HEK293 (cell line): ENCODE results near the gene CNEP1R1.

ENCODE experiments used
- CTCF ChIA-PET: fragments of 350-600 bp; formaldehyde crosslinking; extraction: SDS; loops from one replicate; lab custom pipeline; 2021; ENCODE audit warnings: antibody characterized with exemption; lab: Yijun Ruan, JAX
- POLR2A ChIA-PET: fragments of 300-600 bp; formaldehyde crosslinking; extraction: SDS; loops from one replicate; lab custom pipeline; 2020; ENCODE audit warnings: antibody characterized with exemption, inconsistent platforms; lab: Yijun Ruan, JAX
- H3K27ac ChIP-seq: fragments of 200-500 bp; sonication (Bioruptor generic); 2 replicates; pipeline ENCODE4 v1.5.1; 2014; ENCODE audit warnings: low read depth, low read length, control low read depth, inconsistent platforms; ENCODE audit errors: extremely low read depth
- H3K36me3 ChIP-seq, 2 experiments: fragments of 200-500 bp in 1 of 2; sonication (Bioruptor generic) in 1 of 2; 1 replicate in 1 of 2; 2 replicates in 1 of 2; pipeline ENCODE4 v1.5.1; 2014 to 2017; ENCODE audit warnings: inconsistent platforms in 2 of 2, low read length in 2 of 2; ENCODE audit not compliant: control insufficient read depth in 2 of 2, insufficient read depth in 1 of 2
- H3K4me1 ChIP-seq: fragments of 200-500 bp; sonication (Bioruptor generic); 2 replicates; pipeline ENCODE4 v1.5.1; 2014; ENCODE audit warnings: mild to moderate bottlenecking, low read length, inconsistent platforms; ENCODE audit not compliant: control insufficient read depth, insufficient read depth
- H3K4me3 ChIP-seq: 2 replicates; pipeline ENCODE4 v1.5.1; 2011; ENCODE audit warnings: low read depth, mild to moderate bottlenecking, control low read depth, low read length, moderate library complexity
- H3K9me3 ChIP-seq: fragments of 200-500 bp; sonication (Bioruptor generic); 2 replicates; pipeline ENCODE4 v1.5.1; 2014; ENCODE audit warnings: low read depth, low read length, inconsistent platforms; ENCODE audit not compliant: control insufficient read depth, insufficient read depth
- PRDM1 ChIP-seq: fragments of 450-650 bp; formaldehyde crosslinking; IDR thresholded peaks from 2 replicates; pipeline ENCODE4; 2016; ENCODE audit warnings: missing biosample characterization, missing genetic modification characterization
- REST ChIP-seq: fragments of 450-650 bp; formaldehyde crosslinking; IDR thresholded peaks from 2 replicates; pipeline ENCODE4 v1.5.1; 2016; ENCODE audit warnings: missing biosample characterization, missing genetic modification characterization
- ZBTB6 ChIP-seq: fragments of 450-650 bp; formaldehyde crosslinking; IDR thresholded peaks from 2 replicates; pipeline ENCODE4 v1.5.1; 2017; ENCODE audit warnings: missing biosample characterization, missing genetic modification characterization
- ZNF133 ChIP-seq: fragments of 450-650 bp; formaldehyde crosslinking; IDR thresholded peaks from 2 replicates; pipeline ENCODE4 v1.5.1; 2016; ENCODE audit warnings: missing biosample characterization, missing genetic modification characterization
- ZNF16 ChIP-seq: fragments of 450-650 bp; formaldehyde crosslinking; IDR thresholded peaks from 2 replicates; pipeline ENCODE4 v1.5.1; 2016; ENCODE audit warnings: low read depth, missing biosample characterization, missing genetic modification characterization
- ZNF211 ChIP-seq: fragments of 450-650 bp; formaldehyde crosslinking; IDR thresholded peaks from 2 replicates; pipeline ENCODE4 v1.5.1; 2016; ENCODE audit warnings: low read depth, missing biosample characterization, missing genetic modification characterization
- ZNF221 ChIP-seq: fragments of 450-650 bp; formaldehyde crosslinking; IDR thresholded peaks from 2 replicates; pipeline ENCODE4 v1.5.1; 2017; ENCODE audit warnings: missing biosample characterization, missing genetic modification characterization, borderline replicate concordance
- ZNF335 ChIP-seq: fragments of 450-650 bp; formaldehyde crosslinking; conservative IDR thresholded peaks from 2 replicates; pipeline ENCODE4 v1.5.1; 2016; ENCODE audit warnings: missing biosample characterization, missing genetic modification characterization
- ZNF596 ChIP-seq: fragments of 450-650 bp; IDR thresholded peaks from 2 replicates; pipeline ENCODE4 v1.5.0; 2018; ENCODE audit warnings: missing biosample characterization, mild to moderate bottlenecking, missing genetic modification characterization, moderate library complexity
- ZNF626 ChIP-seq: fragments of 450-650 bp; sonication (Bioruptor Pico); formaldehyde crosslinking; IDR thresholded peaks from 2 replicates; pipeline ENCODE4 v1.5.1; 2018; ENCODE audit warnings: missing biosample characterization, missing genetic modification characterization, inconsistent platforms
- TF ChIP-seq, protein P1 (sequence below): fragments of 450-650 bp; formaldehyde crosslinking; IDR thresholded peaks from 2 replicates; pipeline ENCODE4 v1.5.1; 2017; ENCODE audit warnings: missing biosample characterization, missing genetic modification characterization
- TF ChIP-seq, protein P2 (sequence below): fragments of 450-650 bp; formaldehyde crosslinking; IDR thresholded peaks from 2 replicates; pipeline ENCODE4 v1.5.1; 2016; ENCODE audit warnings: missing biosample characterization, missing genetic modification characterization

The CNEP1R1 gene

DNA sequence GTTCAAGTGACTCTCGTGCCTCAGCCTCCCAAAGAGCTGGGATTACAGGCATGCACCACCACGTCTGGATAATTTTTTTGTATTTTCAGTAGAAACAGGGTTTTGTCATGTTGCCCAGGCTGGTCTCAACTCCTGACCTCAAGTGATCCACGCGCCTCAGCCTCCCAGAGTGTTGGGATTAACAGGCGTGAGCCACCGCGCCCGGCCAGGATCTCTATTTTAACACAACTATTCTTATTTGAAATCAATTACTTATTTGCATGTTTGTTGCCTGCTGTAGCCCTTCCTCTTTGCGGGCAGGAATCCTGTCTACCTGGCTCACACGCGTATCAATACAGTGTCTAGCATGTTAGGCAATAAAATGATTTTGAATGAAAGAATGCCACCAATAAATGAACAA is 818 bp upstream of the CNEP1R1 start (continued):
- no peak for TF ChIP-seq REST (tag by site-specific recombination)
- TF ChIP-seq, all 188 proteins: peak for 0

GRCh38 chr16:50025537-50025931 is 509 bp downstream of the CNEP1R1 start:
- peak overlapping the region; percentile 84 for H3K4me3 ChIP-seq
- H3K36me3 ChIP-seq: peaks cover 8 to 20% of the 10 kb centered on the region in 2 experiments
- H3K27ac ChIP-seq: peak overlapping the region; percentile 54; the same call in 1 of the 2 replicates
- no peaks in the 10 kb centered on the region for H3K9me3 ChIP-seq
- peak; percentile 87 for TF ChIP-seq ZNF335 (tag by site-specific recombination)
- 0 out of 2 replicates have a peak, but pooled peaks have one; percentile 20 for TF ChIP-seq PRDM1 (tag by site-specific recombination)
- no peak for TF ChIP-seq ZNF16 (tag by site-specific recombination)
- ChIA-PET CTCF (interaction anchor here (0.6 to 3.4 kb wide), 40 partner anchors 8 to 618 kb away, joined by 3 to 44 read pairs (median 4); no protein-coding TSS in a partner anchor), POLR2A (interaction anchor here (0.7 to 2.1 kb wide), 8 partner anchors 24 to 260 kb away, joined by 3 to 14 read pairs (median 4); partner anchors contain the start of gene HEATR3)
- H3K4me1 ChIP-seq: peaks cover 4% of the 10 kb centered on the region; the same call in 1 of the 2 replicates

- TF ChIP-seq ZNF221 (tag by site-specific recombination): no peak
- TF ChIP-seq ZNF626 (tag by site-specific recombination): no peak
- no peak for TF ChIP-seq ZNF596 (tag by site-specific recombination)
- no peak for TF ChIP-seq ZNF133 (tag by site-specific recombination)
- TF ChIP-seq, protein P1, sequence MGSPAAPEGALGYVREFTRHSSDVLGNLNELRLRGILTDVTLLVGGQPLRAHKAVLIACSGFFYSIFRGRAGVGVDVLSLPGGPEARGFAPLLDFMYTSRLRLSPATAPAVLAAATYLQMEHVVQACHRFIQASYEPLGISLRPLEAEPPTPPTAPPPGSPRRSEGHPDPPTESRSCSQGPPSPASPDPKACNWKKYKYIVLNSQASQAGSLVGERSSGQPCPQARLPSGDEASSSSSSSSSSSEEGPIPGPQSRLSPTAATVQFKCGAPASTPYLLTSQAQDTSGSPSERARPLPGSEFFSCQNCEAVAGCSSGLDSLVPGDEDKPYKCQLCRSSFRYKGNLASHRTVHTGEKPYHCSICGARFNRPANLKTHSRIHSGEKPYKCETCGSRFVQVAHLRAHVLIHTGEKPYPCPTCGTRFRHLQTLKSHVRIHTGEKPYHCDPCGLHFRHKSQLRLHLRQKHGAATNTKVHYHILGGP (tag by site-specific recombination): no peak
- no peak for TF ChIP-seq ZNF211 (tag by site-specific recombination)
- no peak for TF ChIP-seq ZBTB6 (tag by site-specific recombination)
- TF ChIP-seq, protein P2, sequence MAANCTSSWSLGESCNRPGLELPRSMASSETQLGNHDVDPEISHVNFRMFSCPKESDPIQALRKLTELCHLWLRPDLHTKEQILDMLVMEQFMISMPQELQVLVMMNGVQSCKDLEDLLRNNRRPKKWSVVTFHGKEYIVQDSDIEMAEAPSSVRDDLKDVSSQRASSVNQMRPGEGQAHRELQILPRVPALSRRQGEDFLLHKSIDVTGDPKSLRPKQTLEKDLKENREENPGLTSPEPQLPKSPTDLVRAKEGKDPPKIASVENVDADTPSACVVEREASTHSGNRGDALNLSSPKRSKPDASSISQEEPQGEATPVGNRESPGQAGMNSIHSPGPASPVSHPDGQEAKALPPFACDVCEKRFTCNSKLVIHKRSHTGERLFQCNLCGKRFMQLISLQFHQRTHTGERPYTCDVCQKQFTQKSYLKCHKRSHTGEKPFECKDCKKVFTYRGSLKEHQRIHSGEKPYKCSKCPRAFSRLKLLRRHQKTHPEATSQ (tag by site-specific recombination): no peak
- TF ChIP-seq, all 188 proteins: peak for 0
- Histone ChIP-seq H3K9me3 (no peaks in the 10 kb centered on the region), H3K36me3 (peaks cover 12 to 41% of the 10 kb centered on the region in 2 experiments), H3K4me3 (no peak overlapping the region), H3K27ac (no peak overlapping the region), H3K4me1 (peaks cover 4% of the 10 kb centered on the region; the same call in 1 of the 2 replicates)
- CTCF ChIA-PET: interaction anchor here (0.6 kb wide), 1 partner anchor 384 kb away, joined by 4 read pairs; no protein-coding TSS in a partner anchor
- POLR2A ChIA-PET: interaction anchor here (0.7 kb wide), 1 partner anchor 46 kb away, joined by 3 read pairs; no protein-coding TSS in a partner anchor
Measured at GRCh38 chr16:50027829-50028228, 2.8 kb downstream of the CNEP1R1 start.
